Endothelial cell of umbilical vein (primary cell): ENCODE results near the gene ADAMTS17.

Experiments
- GATA2 ChIP-seq: IDR thresholded peaks from 2 replicates; pipeline ENCODE4 v1.7.0; 2011; ENCODE audit warnings: low read depth, mild to moderate bottlenecking, moderate library complexity, mixed read lengths, low read length; ENCODE audit not compliant: insufficient read length, insufficient read depth
- POLR2A ChIP-seq: IDR thresholded peaks from 2 replicates; pipeline ENCODE4 v1.6.1; 2012; ENCODE audit warnings: low read depth, mild to moderate bottlenecking, control low read depth, low read length
- POLR2AphosphoS5 ChIP-seq: IDR thresholded peaks from 2 replicates; pipeline ENCODE4 v1.6.1; 2012; ENCODE audit warnings: low read depth, mild to moderate bottlenecking, control low read depth, low read length, moderate library complexity; ENCODE audit not compliant: insufficient read depth
- TF ChIP-seq, protein P1 (sequence below), 2 donors: IDR thresholded peaks; 1 replicate in 1 of 2; 2 replicates in 1 of 2; pipeline ENCODE4 v1.5.1; 2011; ENCODE audit warnings: low read length in 2 of 2, mild to moderate bottlenecking in 2 of 2, moderate library complexity in 2 of 2, control low read depth in 1 of 2, inconsistent platforms in 1 of 2, low read depth in 1 of 2; ENCODE audit not compliant: insufficient read depth in 1 of 2; ENCODE audit errors: extremely low read depth in 1 of 2

DNA sequence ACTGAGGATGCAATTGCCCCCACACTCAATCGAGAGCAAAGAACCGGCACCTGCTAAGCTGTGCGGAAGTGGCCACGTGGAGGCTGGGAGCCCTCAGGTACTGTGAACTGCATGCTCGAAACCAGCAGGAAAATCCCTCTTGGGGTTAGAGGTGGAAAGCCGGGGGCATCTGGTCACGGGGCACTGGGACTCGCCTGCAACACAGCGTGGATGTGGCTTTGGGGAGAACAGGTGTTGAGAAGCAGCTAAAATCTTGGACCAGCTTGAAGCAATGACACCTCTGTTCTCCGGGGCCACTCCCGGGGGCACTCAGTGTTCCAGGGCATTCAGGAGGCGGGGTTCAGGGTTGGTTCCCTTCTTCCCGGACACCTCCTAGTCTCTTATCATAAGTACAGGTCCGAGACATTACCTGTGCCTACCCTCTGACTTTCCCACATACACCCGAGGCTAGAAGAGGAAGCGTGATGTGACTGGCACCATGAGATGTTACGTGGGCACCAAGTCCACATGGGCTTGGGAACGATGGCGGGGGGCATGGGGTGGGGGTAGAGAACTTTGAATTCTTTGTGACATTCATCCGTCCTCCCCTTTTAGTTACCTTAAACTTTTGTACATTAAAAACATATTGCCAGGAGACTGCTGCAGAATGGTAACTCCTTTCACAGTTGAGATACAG lies 172.0 kb downstream of the ADAMTS17 start:
- TF ChIP-seq, protein P1, sequence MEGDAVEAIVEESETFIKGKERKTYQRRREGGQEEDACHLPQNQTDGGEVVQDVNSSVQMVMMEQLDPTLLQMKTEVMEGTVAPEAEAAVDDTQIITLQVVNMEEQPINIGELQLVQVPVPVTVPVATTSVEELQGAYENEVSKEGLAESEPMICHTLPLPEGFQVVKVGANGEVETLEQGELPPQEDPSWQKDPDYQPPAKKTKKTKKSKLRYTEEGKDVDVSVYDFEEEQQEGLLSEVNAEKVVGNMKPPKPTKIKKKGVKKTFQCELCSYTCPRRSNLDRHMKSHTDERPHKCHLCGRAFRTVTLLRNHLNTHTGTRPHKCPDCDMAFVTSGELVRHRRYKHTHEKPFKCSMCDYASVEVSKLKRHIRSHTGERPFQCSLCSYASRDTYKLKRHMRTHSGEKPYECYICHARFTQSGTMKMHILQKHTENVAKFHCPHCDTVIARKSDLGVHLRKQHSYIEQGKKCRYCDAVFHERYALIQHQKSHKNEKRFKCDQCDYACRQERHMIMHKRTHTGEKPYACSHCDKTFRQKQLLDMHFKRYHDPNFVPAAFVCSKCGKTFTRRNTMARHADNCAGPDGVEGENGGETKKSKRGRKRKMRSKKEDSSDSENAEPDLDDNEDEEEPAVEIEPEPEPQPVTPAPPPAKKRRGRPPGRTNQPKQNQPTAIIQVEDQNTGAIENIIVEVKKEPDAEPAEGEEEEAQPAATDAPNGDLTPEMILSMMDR (IDR thresholded peaks at IDR 0.05; ENCODE audit: extremely low read depth in 1 of 2, insufficient read depth in 1 of 2, low read depth in 1 of 2, low read length in 2 of 2), result no peak
- no peak for TF ChIP-seq POLR2A
- TF ChIP-seq GATA2, result no peak
- no peak for TF ChIP-seq POLR2AphosphoS5
